ENCODE measurements around the gene COLEC12.

The COLEC12 gene

DNA sequence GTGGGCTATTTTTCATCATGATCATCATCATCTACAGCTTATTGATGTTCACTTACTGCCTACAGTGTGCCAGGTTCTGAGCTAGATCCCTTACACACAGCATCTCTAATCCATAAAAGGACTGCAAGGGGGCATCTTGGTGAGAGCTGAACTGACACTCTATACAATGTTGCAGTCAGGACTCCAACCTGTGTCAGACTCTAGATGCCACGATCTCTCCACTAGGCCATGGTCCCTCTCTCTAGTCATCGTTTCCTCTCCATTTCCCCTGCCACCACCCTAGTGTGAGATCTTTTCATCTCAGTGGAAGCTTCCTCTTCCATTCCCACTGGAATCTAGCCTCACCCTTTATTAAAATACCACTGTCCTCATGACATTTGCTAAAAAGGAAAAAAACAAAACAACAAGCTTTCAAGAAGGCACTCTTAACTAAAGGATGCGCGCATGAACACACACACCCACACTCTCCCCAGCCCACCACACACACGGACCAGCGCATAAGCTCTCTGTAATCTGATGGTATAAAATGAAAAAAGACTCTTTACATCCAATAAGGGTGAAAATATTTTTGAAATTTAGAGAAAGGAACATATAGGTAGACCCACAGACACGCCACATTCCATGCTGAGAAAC lies 139.3 kb downstream of the COLEC12 start:
- DNase-seq (ENCODE audit: low spot score) = no peak

- no peak for DNase-seq (ENCODE audit: low spot score)
Measured at GRCh38 chr18:360676-361075, 139.8 kb downstream of the COLEC12 start.

DNA sequence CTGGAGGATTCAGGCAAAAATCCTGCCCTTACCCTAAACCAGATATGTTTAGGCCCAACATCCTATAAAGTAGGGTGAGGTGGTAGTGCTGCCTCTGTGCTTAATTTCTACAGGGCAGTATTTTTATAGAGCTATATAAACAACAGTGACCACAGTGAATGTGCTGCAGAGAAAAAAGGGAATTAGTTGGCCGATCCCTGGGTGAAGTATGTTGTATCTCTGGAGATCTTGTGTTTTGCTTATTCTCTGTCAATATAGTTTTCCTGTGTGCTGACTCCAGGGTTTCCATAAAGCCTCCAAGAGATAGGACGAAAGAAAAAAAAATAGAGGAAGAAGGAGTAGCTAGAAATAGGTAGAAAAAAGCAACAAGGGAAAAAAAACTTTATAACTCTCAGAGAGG lies 143.7 kb downstream of the COLEC12 start:
- no peak for DNase-seq (ENCODE audit: low spot score)

DNA sequence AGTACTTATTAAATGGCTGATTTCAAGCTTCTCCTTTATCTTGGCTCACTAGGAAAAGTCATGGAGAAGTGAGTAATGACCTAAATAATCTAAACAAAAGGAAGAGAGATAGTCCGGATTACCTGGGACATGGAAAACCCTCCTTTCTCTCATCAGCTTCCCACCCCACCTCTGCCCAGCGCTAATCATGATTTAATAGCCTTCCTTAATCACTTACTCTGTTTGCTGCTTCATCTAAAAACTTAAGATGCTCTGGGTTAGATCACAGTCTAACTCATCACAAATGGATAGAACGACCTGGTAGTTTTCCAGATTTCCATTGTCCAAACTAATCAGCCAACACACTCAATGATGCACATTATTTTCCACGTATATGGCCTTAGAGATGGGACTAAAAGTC lies 144.8 kb downstream of the COLEC12 start:
- no peak for DNase-seq (ENCODE audit: low spot score)

GRCh38 chr18:354471-354870 lies 146.0 kb downstream of the COLEC12 start:
- no peak for DNase-seq (ENCODE audit: low spot score)

DNA sequence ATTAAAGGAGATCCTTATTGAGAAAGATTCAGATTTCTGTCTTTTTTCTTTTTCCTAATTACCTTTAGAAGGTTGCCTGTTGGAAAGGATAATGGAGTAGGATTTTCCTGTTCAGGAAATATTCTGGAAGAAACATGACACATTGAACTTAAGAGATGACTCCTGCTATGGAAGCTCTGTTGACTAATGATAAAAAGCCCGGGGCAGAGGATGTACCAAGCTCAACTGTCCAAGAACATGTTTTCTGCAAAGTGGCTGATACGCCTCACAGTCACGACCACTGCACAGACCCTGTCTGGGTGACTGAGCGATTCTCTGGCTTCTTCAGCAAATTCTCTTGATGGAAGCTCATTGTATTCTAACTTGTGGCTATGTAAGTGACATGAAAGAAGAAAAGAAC lies 146.5 kb downstream of the COLEC12 start:
- no peak for DNase-seq (ENCODE audit: low spot score)

DNA sequence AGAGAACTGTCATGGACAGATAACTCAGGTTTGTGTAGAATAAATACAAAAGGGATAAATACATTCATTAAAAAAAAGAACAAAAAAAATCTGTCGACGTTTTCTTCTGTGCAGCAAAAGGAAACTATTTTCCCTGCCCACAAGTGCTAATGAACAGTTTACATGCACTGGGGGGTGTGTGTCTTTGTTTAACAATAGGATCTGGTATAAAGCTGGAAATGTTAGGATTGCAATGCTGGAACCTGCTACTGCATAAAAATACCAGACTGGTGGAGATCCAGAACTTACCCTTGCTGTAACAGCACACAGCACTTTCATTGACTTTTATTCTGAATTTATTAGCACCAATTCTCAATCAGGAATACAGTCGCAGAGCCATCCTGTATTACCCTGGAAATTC lies 148.1 kb downstream of the COLEC12 start:
- DNase-seq (ENCODE audit: low spot score) = no peak

DNA sequence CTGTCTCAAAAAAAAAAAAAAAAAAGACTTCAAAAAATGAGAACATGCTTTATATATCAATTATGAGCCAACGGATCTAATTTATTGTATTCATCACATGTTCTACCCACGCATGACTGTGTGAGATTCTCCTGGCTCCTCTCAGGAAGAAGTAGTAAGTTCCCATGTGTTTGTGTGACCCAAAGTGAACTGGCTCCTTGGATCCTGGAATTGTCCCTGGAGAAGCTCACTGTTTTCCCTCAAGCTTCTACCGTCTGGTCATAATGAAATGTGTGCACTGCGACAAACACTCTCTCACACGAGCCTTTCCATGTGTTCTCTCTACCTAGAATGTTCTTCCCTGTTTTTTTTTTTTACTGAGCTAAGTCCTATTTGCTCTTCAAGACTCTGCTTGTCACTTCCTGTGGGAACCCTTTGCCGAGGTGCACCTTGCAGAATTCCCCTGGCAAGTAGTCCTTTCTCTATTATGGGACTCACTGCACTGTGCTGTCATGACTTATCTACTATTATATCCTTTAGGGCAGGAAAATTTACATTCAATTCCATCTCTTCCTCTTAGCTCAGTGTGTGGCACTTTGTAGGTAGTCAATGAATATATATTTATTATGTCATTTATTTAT lies 149.4 kb downstream of the COLEC12 start:
- DNase-seq (ENCODE audit: low spot score) = no peak

DNA sequence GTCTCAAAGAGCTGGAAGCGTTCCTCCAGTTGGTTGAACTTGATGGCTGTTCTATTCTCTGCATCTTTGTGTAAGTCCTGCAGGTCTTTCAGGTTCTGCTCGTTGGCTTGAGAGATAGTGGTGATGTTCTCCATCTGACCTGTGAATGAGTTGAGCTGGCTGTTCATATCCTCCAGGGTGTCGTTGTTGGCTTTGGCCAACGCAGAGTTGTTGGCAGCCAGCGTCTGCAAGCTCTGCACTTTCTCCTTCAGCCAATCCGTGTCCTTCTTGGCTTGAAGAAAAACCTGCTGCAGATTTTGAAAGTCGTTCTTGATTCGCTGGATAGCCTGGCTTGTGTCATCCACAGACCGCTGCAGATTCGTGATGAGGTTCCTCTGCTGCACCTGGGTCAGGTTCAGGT lies 153.9 kb downstream of the COLEC12 start:
- no peak for DNase-seq (ENCODE audit: low spot score)

DNA sequence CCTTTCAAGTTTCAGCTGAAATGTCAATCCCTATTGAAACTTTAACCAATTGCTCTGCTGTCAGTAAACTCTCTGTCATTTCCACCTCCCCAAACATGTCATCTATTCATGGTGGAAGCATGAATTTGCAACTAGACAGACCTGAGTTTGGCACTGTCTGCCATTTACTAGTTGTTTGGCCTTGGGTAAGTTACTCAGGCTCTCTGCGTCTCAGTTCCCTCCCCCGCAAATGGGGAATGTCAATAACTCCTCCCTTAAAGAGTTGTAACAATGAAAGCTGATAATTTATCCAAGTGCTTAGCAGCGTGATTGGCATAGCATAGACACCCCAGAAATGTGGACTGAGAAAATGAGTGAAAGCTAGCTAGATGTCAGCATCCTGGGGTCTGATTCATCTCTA lies 159.4 kb downstream of the COLEC12 start:
- DNase-seq (ENCODE audit: low spot score) = no peak

DNA sequence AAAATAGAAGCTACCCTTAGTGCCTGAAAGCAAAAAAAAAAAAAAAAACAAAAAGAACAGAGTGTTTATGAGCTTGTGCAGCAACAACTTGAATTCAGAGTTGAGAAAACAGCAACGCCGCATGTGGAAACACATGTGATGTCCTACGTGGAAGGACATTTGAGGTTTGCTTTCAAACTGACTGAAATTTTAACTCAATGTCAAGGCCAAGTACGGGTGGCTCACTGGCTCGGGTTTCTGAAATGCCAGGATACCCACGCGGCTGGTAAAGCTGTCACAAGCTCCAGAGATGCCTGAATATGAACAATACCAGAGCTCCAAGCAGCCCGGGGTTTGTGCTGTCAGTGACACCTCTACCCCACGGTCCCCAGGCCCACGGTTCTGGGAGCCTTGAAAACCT lies 160.5 kb downstream of the COLEC12 start:
- DNase-seq (ENCODE audit: low spot score) = no peak

DNA sequence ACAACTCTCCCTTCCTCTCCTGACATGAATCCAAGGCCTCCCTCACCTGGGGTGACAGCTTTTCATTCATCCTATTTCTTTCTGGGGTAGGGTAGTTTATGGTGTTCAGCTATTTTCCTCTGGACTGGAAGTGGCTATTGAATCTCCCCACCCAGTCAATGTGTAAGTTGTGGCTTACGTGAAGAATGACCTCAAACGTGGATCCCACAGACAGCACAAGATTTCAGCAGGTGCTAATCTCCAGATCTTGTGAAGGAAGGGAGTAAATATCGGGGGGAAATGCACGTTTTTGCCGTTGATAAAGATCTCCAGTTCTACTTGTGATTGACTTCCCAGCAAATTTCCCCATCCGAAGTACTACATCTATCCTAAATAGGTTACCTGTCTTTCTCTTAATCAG lies 161.3 kb downstream of the COLEC12 start:
- no peak for DNase-seq (ENCODE audit: low spot score)

GRCh38 chr18:336713-337112 lies 163.8 kb downstream of the COLEC12 start:
- no peak for DNase-seq (ENCODE audit: low spot score)

GRCh38 chr18:335733-336132 lies 164.8 kb downstream of the COLEC12 start:
- no peak for DNase-seq (ENCODE audit: low spot score)

- no peak for DNase-seq (ENCODE audit: low spot score)
Measured at GRCh38 chr18:334575-335132, 165.8 kb downstream of the COLEC12 start.

GRCh38 chr18:332721-333510 lies 167.6 kb downstream of the COLEC12 start:
- DNase-seq (ENCODE audit: low spot score) = no peak

DNA sequence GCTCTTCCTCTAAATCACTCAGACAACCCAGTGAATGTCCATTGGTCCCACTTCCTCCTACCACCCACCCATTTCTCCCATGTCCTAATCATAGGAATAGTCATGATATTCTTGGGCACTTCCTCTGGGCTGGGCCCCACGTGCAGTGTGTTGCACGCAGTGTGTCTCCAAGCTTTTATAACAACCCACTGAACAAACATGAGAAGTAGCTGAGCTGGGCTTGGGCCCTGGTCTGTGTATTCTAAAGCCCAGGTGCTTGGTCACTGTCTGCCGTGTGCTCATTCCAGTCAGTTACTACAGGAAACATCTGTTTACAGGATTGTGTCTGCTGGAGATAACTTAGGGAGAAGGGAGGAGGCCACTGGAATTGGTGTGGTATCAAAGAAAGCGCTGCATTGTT lies 168.5 kb downstream of the COLEC12 start:
- DNase-seq (ENCODE audit: low spot score) = no peak

- no peak for DNase-seq (ENCODE audit: low spot score)
Measured at GRCh38 chr18:331221-331821, 169.2 kb downstream of the COLEC12 start.

- DNase-seq (ENCODE audit: low spot score) = no peak
Measured at GRCh38 chr18:328928-329327, 171.6 kb downstream of the COLEC12 start.

DNA sequence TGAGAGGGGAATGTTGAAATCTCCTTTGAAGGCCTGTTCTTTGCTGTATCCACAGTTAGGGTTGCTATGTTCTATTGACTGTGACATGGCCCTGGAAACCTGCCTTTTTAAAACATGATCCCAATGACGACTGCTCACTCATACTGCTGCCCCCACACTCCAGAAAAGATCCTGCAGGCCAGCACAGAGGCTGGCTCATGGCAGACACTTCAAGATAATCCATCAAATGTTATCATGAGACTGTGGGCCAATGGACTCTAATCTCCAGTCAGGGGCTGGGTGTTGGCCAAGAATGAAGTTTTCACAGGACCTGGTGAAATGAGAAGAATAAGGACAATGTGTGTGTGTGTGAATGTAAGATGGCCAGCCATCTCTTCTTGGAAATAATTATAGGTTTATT lies 173.7 kb downstream of the COLEC12 start:
- no peak for DNase-seq (ENCODE audit: low spot score)

DNA sequence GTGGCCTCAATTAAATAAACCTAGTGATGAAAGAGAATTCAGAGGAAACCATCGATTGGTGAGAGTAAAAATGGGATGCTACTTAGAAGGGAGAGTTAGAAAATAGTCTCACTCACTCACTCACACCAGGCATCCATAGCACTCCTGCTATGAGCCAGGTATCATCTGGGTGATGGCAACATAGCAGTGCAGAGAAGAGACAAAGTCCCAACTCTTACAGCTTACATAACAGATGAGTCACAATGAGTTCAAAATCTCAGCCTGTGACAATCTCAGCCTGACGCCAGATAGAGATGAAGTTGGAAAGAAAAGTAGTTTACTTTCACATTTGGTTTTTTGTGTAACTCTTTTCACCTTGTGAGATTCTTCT lies 177.3 kb downstream of the COLEC12 start:
- DNase-seq (ENCODE audit: low spot score) = no peak

GRCh38 chr18:321865-322467 lies 178.5 kb downstream of the COLEC12 start:
- DNase-seq (ENCODE audit: low spot score) = no peak
